Astrocyte (in vitro differentiated cells and primary cell): ENCODE results near the gene P2RY1. TPM values are rescaled to one million over a fixed set of nuclear protein-coding genes. Genes with fewer than 3 reads are reported as not detected.
A peak's percentile ranks its signal among the peaks of the same experiment; 100 is the strongest.
"Not testable (repeated sequence)": the region's sequence is repeated elsewhere in the genome, so short reads cannot be mapped to it uniquely, and the experiment has no call there.

Source experiments
- DNase-seq: peaks from one replicate; pipeline ENCODE4 v3.0.0-alpha.2; 2010; ENCODE audit warnings: low read depth
- FAIRE-seq: peaks from 2 replicates; lab custom pipeline; 2011; peaks lifted over from hg19 to GRCh38; lab: Jason Lieb, UNC
- H2AFZ ChIP-seq: 2 replicates; pipeline ENCODE4 v1.6.0; 2012; ENCODE audit warnings: low read depth, low read length, inconsistent platforms
- H3K27ac ChIP-seq: 2 replicates; pipeline ENCODE4 v1.5.1; 2011; ENCODE audit warnings: low read depth, low read length, inconsistent platforms
- H3K27me3 ChIP-seq: 2 replicates; pipeline ENCODE4 v1.6.0; 2011; ENCODE audit warnings: low read length, inconsistent platforms; ENCODE audit not compliant: insufficient read depth
- H3K36me3 ChIP-seq: 2 replicates; pipeline ENCODE4 v1.5.1; 2011; ENCODE audit warnings: low read length, inconsistent platforms; ENCODE audit not compliant: insufficient read depth
- H3K4me1 ChIP-seq: 2 replicates; pipeline ENCODE4 v1.5.1; 2011; ENCODE audit warnings: low read length, inconsistent platforms; ENCODE audit not compliant: insufficient read depth
- H3K4me2 ChIP-seq: 2 replicates; pipeline ENCODE4 v1.6.0; 2012; ENCODE audit warnings: low read length, inconsistent platforms
- H3K4me3 ChIP-seq: 2 replicates; pipeline ENCODE4 v1.5.1; 2011; ENCODE audit warnings: low read depth, mild to moderate bottlenecking, low read length, inconsistent platforms; ENCODE audit not compliant: insufficient read depth
- H3K79me2 ChIP-seq: 2 replicates; pipeline ENCODE4 v1.6.0; 2012; ENCODE audit warnings: mild to moderate bottlenecking, low read length, inconsistent platforms; ENCODE audit not compliant: insufficient read depth
- H3K9ac ChIP-seq: 2 replicates; pipeline ENCODE4 v1.6.0; 2012; ENCODE audit warnings: mild to moderate bottlenecking, low read length, inconsistent platforms
- H3K9me3 ChIP-seq: 2 replicates; pipeline ENCODE4 v1.5.1; 2012; ENCODE audit warnings: low read depth, mild to moderate bottlenecking, low read length, inconsistent platforms; ENCODE audit not compliant: insufficient read depth
- H4K20me1 ChIP-seq: 2 replicates; pipeline ENCODE4 v1.6.0; 2012; ENCODE audit warnings: low read length, inconsistent platforms; ENCODE audit not compliant: insufficient read depth
- H3K27ac Mint-ChIP-seq: one replicate; pipeline ENCODE4 v1.8.0; 2021; ENCODE audit warnings: mild to moderate bottlenecking, mixed read lengths; ENCODE audit not compliant: unreplicated experiment
- H3K27me3 Mint-ChIP-seq: one replicate; pipeline ENCODE4 v1.8.0; 2021; ENCODE audit warnings: low read depth, mixed read lengths; ENCODE audit not compliant: unreplicated experiment
- H3K36me3 Mint-ChIP-seq: one replicate; pipeline ENCODE4 v1.8.0; 2021; ENCODE audit warnings: low read depth, mixed read lengths; ENCODE audit not compliant: unreplicated experiment
- H3K4me1 Mint-ChIP-seq: one replicate; pipeline ENCODE4 v1.8.0; 2021; ENCODE audit warnings: low read depth, mixed read lengths; ENCODE audit not compliant: unreplicated experiment
- H3K4me3 Mint-ChIP-seq: one replicate; pipeline ENCODE4 v1.8.0; 2021; ENCODE audit warnings: mild to moderate bottlenecking, moderate library complexity, mixed read lengths; ENCODE audit not compliant: unreplicated experiment
- H3K9me3 Mint-ChIP-seq: one replicate; pipeline ENCODE4 v1.8.0; 2021; ENCODE audit warnings: mild to moderate bottlenecking, mixed read lengths; ENCODE audit not compliant: unreplicated experiment
- CTCF ChIP-seq: IDR thresholded peaks from 2 replicates; pipeline ENCODE4 v1.5.1; 2011; ENCODE audit warnings: low read depth, mild to moderate bottlenecking, inconsistent platforms, low read length, moderate library complexity; ENCODE audit not compliant: insufficient read depth
- EZH2 ChIP-seq: IDR thresholded peaks from 2 replicates; pipeline ENCODE4 v1.6.1; 2012; ENCODE audit warnings: mild to moderate bottlenecking, low read length, inconsistent platforms; ENCODE audit not compliant: insufficient read depth
- total RNA-seq: library from RNA; stranded (reverse); gene quantifications from 2 replicates; pipeline ENCODE4 v1.2.1, GENCODE V29; 2021

The P2RY1 gene
- total RNA-seq, 1 donor from 2014 or later: 1.4 TPM

GRCh38 chr3:152870027-152870426 lies 35.1 kb downstream of the P2RY1 start:
- Histone ChIP-seq H3K4me2 (no peak overlapping the region), H3K36me3 (no peaks in the 10 kb centered on the region), H3K27me3 (no peaks in the 10 kb centered on the region), H3K9me3 (no peaks in the 10 kb centered on the region), H4K20me1 (no peaks in the 10 kb centered on the region), H3K79me2 (no peaks in the 10 kb centered on the region), H3K9ac (no peak overlapping the region), H3K27ac (no peak overlapping the region), H3K4me3 (no peak overlapping the region), H3K4me1 (no peaks in the 10 kb centered on the region), H2AFZ (peak overlapping the region; percentile 10)
- H3K9me3 Mint-ChIP-seq: peaks cover 9% of the 10 kb centered on the region
- FAIRE-seq (no peak), DNase-seq (no peak)
- H3K27ac Mint-ChIP-seq: no peak overlapping the region
- no peak for TF ChIP-seq CTCF
- TF ChIP-seq EZH2: no peak
- peaks cover 4% of the 10 kb centered on the region for H3K27me3 Mint-ChIP-seq
- H3K4me1 Mint-ChIP-seq: no peaks in the 10 kb centered on the region
- no peak overlapping the region for H3K4me3 Mint-ChIP-seq
- no peaks in the 10 kb centered on the region for H3K36me3 Mint-ChIP-seq

- H2AFZ ChIP-seq, H3K4me1 Mint-ChIP-seq: not testable (repeated sequence)
Measured at GRCh38 chr3:152873314-152873713, 38.4 kb downstream of the P2RY1 start.

GRCh38 chr3:152874896-152875749 lies 40.2 kb downstream of the P2RY1 start:
- Histone ChIP-seq H2AFZ (no peak overlapping the region), H3K4me1 (no peaks in the 10 kb centered on the region), H3K27ac (no peak overlapping the region), H3K4me3 (no peak overlapping the region), H3K9ac (no peak overlapping the region), H3K79me2 (no peaks in the 10 kb centered on the region), H3K9me3 (no peaks in the 10 kb centered on the region), H4K20me1 (no peaks in the 10 kb centered on the region), H3K27me3 (no peaks in the 10 kb centered on the region), H3K36me3 (no peaks in the 10 kb centered on the region), H3K4me2 (no peak overlapping the region)
- Mint-ChIP-seq H3K9me3 (peaks cover 18% of the 10 kb centered on the region), H3K27me3 (peaks cover 5% of the 10 kb centered on the region), H3K4me3 (no peak overlapping the region), H3K36me3 (no peaks in the 10 kb centered on the region), H3K27ac (no peak overlapping the region), H3K4me1 (no peaks in the 10 kb centered on the region)
- DNase-seq: no peak
- TF ChIP-seq EZH2: no peak
- no peak for TF ChIP-seq CTCF
- no peak for FAIRE-seq

More at GRCh38 chr3:152873314-152873713, 38.4 kb downstream of the P2RY1 start:
- H3K9me3 ChIP-seq, H3K9ac ChIP-seq, DNase-seq, H3K4me2 ChIP-seq, H3K4me3 ChIP-seq, H3K27me3 ChIP-seq, H3K27me3 Mint-ChIP-seq, H3K27ac Mint-ChIP-seq, H3K79me2 ChIP-seq, H4K20me1 ChIP-seq, H3K4me3 Mint-ChIP-seq, H3K4me1 ChIP-seq, H3K36me3 Mint-ChIP-seq, H3K36me3 ChIP-seq, H3K27ac ChIP-seq, FAIRE-seq: not testable (repeated sequence)
- peaks cover 11% of the 10 kb centered on the region for H3K9me3 Mint-ChIP-seq
